H9 (cell line): ENCODE data around the gene TAS2R3. TPM values are rescaled to one million over a fixed set of nuclear protein-coding genes. Genes with fewer than 3 reads are reported as not detected.

Experiments
- DNase-seq: peaks from one replicate; pipeline ENCODE4 v3.0.0-alpha.2; 2017
- H2AFZ ChIP-seq: one replicate; pipeline ENCODE4 v1.6.1; 2013; ENCODE audit warnings: mild to moderate bottlenecking, low read length, control low read depth, moderate library complexity
- H2AK5ac ChIP-seq: 2 replicates; pipeline ENCODE4 v1.6.1; 2013; ENCODE audit warnings: low read length, control low read depth, mixed read lengths; ENCODE audit not compliant: insufficient read length
- H2BK120ac ChIP-seq: one replicate; pipeline ENCODE4 v1.6.1; 2013; ENCODE audit warnings: low read depth, mild to moderate bottlenecking, low read length, control low read depth, inconsistent platforms; ENCODE audit not compliant: poor library complexity, severe bottlenecking
- H2BK12ac ChIP-seq: 2 replicates; pipeline ENCODE4 v1.6.1; 2013; ENCODE audit warnings: low read length, control low read depth, mixed read lengths, low read depth; ENCODE audit not compliant: insufficient read length
- H2BK15ac ChIP-seq: 2 replicates; pipeline ENCODE4 v1.6.1; 2013; ENCODE audit warnings: low read depth, low read length, control low read depth
- H2BK20ac ChIP-seq: one replicate; pipeline ENCODE4 v1.6.1; 2013; ENCODE audit warnings: low read depth, mild to moderate bottlenecking, low read length, control low read depth, inconsistent platforms; ENCODE audit not compliant: poor library complexity, severe bottlenecking
- H2BK5ac ChIP-seq: 2 replicates; pipeline ENCODE4 v1.6.1; 2013; ENCODE audit warnings: low read length, control low read depth, mixed read lengths; ENCODE audit not compliant: insufficient read length
- H3K14ac ChIP-seq: 2 replicates; pipeline ENCODE4 v1.6.1; 2013; ENCODE audit warnings: low read length, control low read depth; ENCODE audit not compliant: insufficient read depth
- H3K18ac ChIP-seq: 2 replicates; pipeline ENCODE4 v1.6.1; 2013; ENCODE audit warnings: low read depth, mild to moderate bottlenecking, mixed read lengths, low read length, control low read depth; ENCODE audit not compliant: insufficient read length
- H3K23ac ChIP-seq: 2 replicates; pipeline ENCODE4 v1.6.1; 2013; ENCODE audit warnings: low read length, control low read depth, mixed read lengths, low read depth; ENCODE audit not compliant: insufficient read length
- H3K23me2 ChIP-seq: 2 replicates; pipeline ENCODE4 v1.6.1; 2013; ENCODE audit warnings: low read depth, mild to moderate bottlenecking, mixed read lengths, low read length, control low read depth; ENCODE audit not compliant: insufficient read length, poor library complexity, severe bottlenecking
- H3K27ac ChIP-seq: 2 replicates; pipeline ENCODE4 v1.5.1; 2013; ENCODE audit warnings: low read length, control low read depth, mixed read lengths, low read depth; ENCODE audit not compliant: insufficient read length
- H3K27me3 ChIP-seq: 2 replicates; pipeline ENCODE4 v1.6.1; 2013; ENCODE audit warnings: low read length, control low read depth, inconsistent platforms; ENCODE audit not compliant: insufficient read depth
- H3K4ac ChIP-seq: 2 replicates; pipeline ENCODE4 v1.6.1; 2013; ENCODE audit warnings: low read depth, mild to moderate bottlenecking, control low read depth, inconsistent platforms, low read length, moderate library complexity
- H3K4me1 ChIP-seq: 2 replicates; pipeline ENCODE4 v1.6.1; 2013; ENCODE audit warnings: low read length, control low read depth, inconsistent platforms; ENCODE audit not compliant: insufficient read depth
- H3K4me2 ChIP-seq: 2 replicates; pipeline ENCODE4 v1.6.1; 2013; ENCODE audit warnings: low read length, control low read depth, mixed read lengths; ENCODE audit not compliant: insufficient read length, insufficient read depth
- H3K56ac ChIP-seq: 2 replicates; pipeline ENCODE4 v1.6.1; 2013; ENCODE audit warnings: low read depth, mild to moderate bottlenecking, mixed read lengths, low read length, control low read depth; ENCODE audit not compliant: insufficient read length
- H3K79me1 ChIP-seq: 2 replicates; pipeline ENCODE4 v1.6.1; 2013; ENCODE audit warnings: low read depth, mild to moderate bottlenecking, moderate library complexity, low read length, control low read depth, inconsistent platforms; ENCODE audit not compliant: insufficient read depth, poor library complexity, severe bottlenecking
- H3K79me2 ChIP-seq: 2 replicates; pipeline ENCODE4 v1.6.1; 2013; ENCODE audit warnings: low read length, control low read depth, inconsistent platforms; ENCODE audit not compliant: insufficient read depth
- H3K9ac ChIP-seq: 2 replicates; pipeline ENCODE4 v1.6.1; 2013; ENCODE audit warnings: low read length, control low read depth, mixed read lengths; ENCODE audit not compliant: insufficient read length; ENCODE audit errors: extremely low read depth
- H3K9me3 ChIP-seq: one replicate; pipeline ENCODE4 v1.6.1; 2013; ENCODE audit warnings: low read depth, low read length, inconsistent platforms; ENCODE audit not compliant: control insufficient read depth
- H3T11ph ChIP-seq: one replicate; pipeline ENCODE4 v1.6.1; 2013; ENCODE audit warnings: mild to moderate bottlenecking, low read length, control low read depth, inconsistent platforms
- H4K20me1 ChIP-seq: one replicate; pipeline ENCODE4 v1.6.1; 2013; ENCODE audit not compliant: control insufficient read depth, insufficient read length, insufficient read depth
- H4K5ac ChIP-seq: 2 replicates; pipeline ENCODE4 v1.6.1; 2013; ENCODE audit warnings: low read depth, mild to moderate bottlenecking, mixed read lengths, low read length, control low read depth; ENCODE audit not compliant: insufficient read length
- H4K8ac ChIP-seq: replicated peaks from 2 replicates; pipeline ENCODE4 v1.6.1; 2013; ENCODE audit warnings: low read length, control low read depth, mixed read lengths, low read depth; ENCODE audit not compliant: insufficient read length
- H4K91ac ChIP-seq: 2 replicates; pipeline ENCODE4 v1.6.1; 2013; ENCODE audit warnings: low read depth, mild to moderate bottlenecking, moderate library complexity, mixed read lengths, low read length, control low read depth; ENCODE audit not compliant: insufficient read length
- H3K27ac Mint-ChIP-seq, 3 experiments: 2 replicates in 2 of 3; 3 replicates in 1 of 3; pipeline ENCODE4 v1.8.0; 2020 to 2021; ENCODE audit warnings: mixed read lengths in 3 of 3, mild to moderate bottlenecking in 1 of 3, moderate library complexity in 1 of 3
- H3K27me3 Mint-ChIP-seq: 2 replicates; pipeline ENCODE4 v1.8.0; 2021; ENCODE audit warnings: low read depth, mild to moderate bottlenecking, moderate library complexity, mixed read lengths
- H3K36me3 Mint-ChIP-seq, 3 experiments: 2 replicates in 2 of 3; 3 replicates in 1 of 3; pipeline ENCODE4 v1.8.0; 2020 to 2021; ENCODE audit warnings: low read depth in 3 of 3, mixed read lengths in 3 of 3; ENCODE audit not compliant: insufficient read depth in 1 of 3
- H3K4me1 Mint-ChIP-seq, 2 experiments: 2 replicates each; pipeline ENCODE4 v1.8.0; 2020; ENCODE audit warnings: mixed read lengths in 2 of 2
- H3K4me3 Mint-ChIP-seq, 2 experiments: 2 replicates in 1 of 2; 3 replicates in 1 of 2; pipeline ENCODE4 v1.8.0; 2020 to 2021; ENCODE audit warnings: mild to moderate bottlenecking in 2 of 2, mixed read lengths in 2 of 2, moderate library complexity in 1 of 2
- H3K9me3 Mint-ChIP-seq, 2 experiments: 2 replicates in 1 of 2; 3 replicates in 1 of 2; pipeline ENCODE4 v1.8.0; 2020; ENCODE audit warnings: mild to moderate bottlenecking in 2 of 2, mixed read lengths in 2 of 2, moderate library complexity in 1 of 2
- WGBS: extraction: QIAGEN DNeasy Blood & Tissue Kit; methylation state at CpG from one replicate; pipeline ENCODE4 v1.1.7; 2013; ENCODE audit warnings: missing lambda C conversion rate, low lambda C conversion rate, mixed read lengths; ENCODE audit not compliant: insufficient read length; ENCODE audit errors: extremely low coverage; 5-methylcytosine and 5-hydroxymethylcytosine counted together
- total RNA-seq: library from RNA; stranded (reverse); gene quantifications from 2 replicates; pipeline ENCODE4 v1.2.1, GENCODE V29; 2021
- TF ChIP-seq, protein P1 (sequence below): fragments of 200-600 bp; sonication (generic); conservative IDR thresholded peaks from 3 replicates; pipeline ENCODE4 v1.8.0; 2021; ENCODE audit warnings: antibody characterized with exemption, mild to moderate bottlenecking

TAS2R3 gene
- total RNA-seq, 1 experiment from 2014 or later, result 1.2 TPM

DNA sequence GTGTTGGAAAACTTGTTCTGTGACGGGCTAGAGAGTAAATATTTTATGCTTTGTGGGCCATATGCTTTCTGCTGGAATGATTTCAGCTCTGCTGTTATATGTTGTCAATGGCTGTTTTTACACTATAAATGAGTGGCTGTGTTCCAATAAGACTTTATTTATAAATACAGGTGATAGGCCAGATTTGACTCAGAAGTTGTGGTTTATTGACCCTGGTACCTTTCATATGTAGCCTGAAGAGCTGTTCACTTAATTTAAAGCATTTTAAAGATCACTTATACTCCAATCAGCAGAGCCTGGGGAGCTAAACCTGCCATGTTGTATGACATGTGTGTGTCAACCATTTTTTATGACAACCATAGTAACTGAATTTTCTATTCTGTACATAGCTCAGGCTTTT, 34.9 kb upstream of the TAS2R3 start:
- H2BK5ac ChIP-seq, result no peak overlapping the region
- Mint-ChIP-seq H3K36me3 (no peaks in the 10 kb centered on the region), H3K27me3 (no peaks in the 10 kb centered on the region), H3K27ac (no peak overlapping the region; a peak in 1 of 7 replicates), H3K9me3 (no peaks in the 10 kb centered on the region), H3K4me3 (no peak overlapping the region), H3K4me1 (peaks cover 2 to 6% of the 10 kb centered on the region in 2 experiments; a peak in 3 of 4 replicates)
- no peak for DNase-seq
- H4K8ac ChIP-seq, result no peak overlapping the region
- no peak overlapping the region for H2BK12ac ChIP-seq
- H2BK120ac ChIP-seq, result no peak overlapping the region
- no peak overlapping the region for H3K27ac ChIP-seq
- no peak overlapping the region for H2AFZ ChIP-seq
- H3K27me3 ChIP-seq, result no peaks in the 10 kb centered on the region
- H3K4ac ChIP-seq, result no peak overlapping the region
- no peak overlapping the region for H2BK20ac ChIP-seq
- no peaks in the 10 kb centered on the region for H3K79me1 ChIP-seq
- H3K23me2 ChIP-seq, result no peaks in the 10 kb centered on the region
- no peaks in the 10 kb centered on the region for H3K9me3 ChIP-seq
- no peak overlapping the region for H3K4me2 ChIP-seq
- no peak overlapping the region for H3K18ac ChIP-seq
- H3T11ph ChIP-seq, result no peak overlapping the region
- no peaks in the 10 kb centered on the region for H4K20me1 ChIP-seq
- no peak overlapping the region for H3K56ac ChIP-seq
- no peak overlapping the region for H4K5ac ChIP-seq
- H3K4me1 ChIP-seq, result no peaks in the 10 kb centered on the region; the same call in 1 of the 2 replicates
- H4K91ac ChIP-seq, result no peak overlapping the region
- H3K23ac ChIP-seq, result no peak overlapping the region
- WGBS, result no CpG with 5 or more reads among the region's 1 CpG
- no peak overlapping the region for H2AK5ac ChIP-seq
- TF ChIP-seq, protein P1, sequence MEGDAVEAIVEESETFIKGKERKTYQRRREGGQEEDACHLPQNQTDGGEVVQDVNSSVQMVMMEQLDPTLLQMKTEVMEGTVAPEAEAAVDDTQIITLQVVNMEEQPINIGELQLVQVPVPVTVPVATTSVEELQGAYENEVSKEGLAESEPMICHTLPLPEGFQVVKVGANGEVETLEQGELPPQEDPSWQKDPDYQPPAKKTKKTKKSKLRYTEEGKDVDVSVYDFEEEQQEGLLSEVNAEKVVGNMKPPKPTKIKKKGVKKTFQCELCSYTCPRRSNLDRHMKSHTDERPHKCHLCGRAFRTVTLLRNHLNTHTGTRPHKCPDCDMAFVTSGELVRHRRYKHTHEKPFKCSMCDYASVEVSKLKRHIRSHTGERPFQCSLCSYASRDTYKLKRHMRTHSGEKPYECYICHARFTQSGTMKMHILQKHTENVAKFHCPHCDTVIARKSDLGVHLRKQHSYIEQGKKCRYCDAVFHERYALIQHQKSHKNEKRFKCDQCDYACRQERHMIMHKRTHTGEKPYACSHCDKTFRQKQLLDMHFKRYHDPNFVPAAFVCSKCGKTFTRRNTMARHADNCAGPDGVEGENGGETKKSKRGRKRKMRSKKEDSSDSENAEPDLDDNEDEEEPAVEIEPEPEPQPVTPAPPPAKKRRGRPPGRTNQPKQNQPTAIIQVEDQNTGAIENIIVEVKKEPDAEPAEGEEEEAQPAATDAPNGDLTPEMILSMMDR, result no peak
- no peak overlapping the region for H3K14ac ChIP-seq
- H2BK15ac ChIP-seq, result no peak overlapping the region
- no peak overlapping the region for H3K9ac ChIP-seq
- H3K79me2 ChIP-seq, result no peaks in the 10 kb centered on the region
